ENCODE data around the gene NACC1. TPM values are rescaled to one million over a fixed set of nuclear protein-coding genes. Genes with fewer than 3 reads are reported as not detected.
"Not testable (repeated sequence)": the region's sequence is repeated elsewhere in the genome, so short reads cannot be mapped to it uniquely, and the experiment has no call there.

The NACC1 gene
- total RNA-seq, 1 donor: 53.9 TPM

- peak; percentile 51 for DNase-seq (ENCODE audit: insufficient read length, low spot score, missing footprints)
- Histone ChIP-seq H3K4me1 (ENCODE audit: insufficient read depth, low read length) (peaks cover 62% of the 10 kb centered on the region), H3K79me2 (ENCODE audit: insufficient read depth, low read length) (no peaks in the 10 kb centered on the region), H3K36me3 (ENCODE audit: insufficient read depth, low read length) (no peaks in the 10 kb centered on the region), H4K20me1 (ENCODE audit: insufficient read depth, low read length) (no peaks in the 10 kb centered on the region), H3K4me2 (ENCODE audit: insufficient read depth, low read length) (peak overlapping the region; percentile 26), H2AFZ (ENCODE audit: low read length) (peak overlapping the region; percentile 67), H3K27ac (ENCODE audit: low read depth, low read length) (peak overlapping the region; percentile 86), H3K9me3 (ENCODE audit: low read depth, low read length) (no peaks in the 10 kb centered on the region), H3K4me3 (ENCODE audit: insufficient read depth, low read length) (no peak overlapping the region), H3K27me3 (ENCODE audit: insufficient read depth, low read length) (no peaks in the 10 kb centered on the region)
- TF ChIP-seq CTCF (IDR thresholded peaks at IDR 0.05; ENCODE audit: extremely low read depth, low read depth, low read length): no peak
Observed at GRCh38 chr19:13165162-13165997, 47.3 kb downstream of the NACC1 start.

- not testable (repeated sequence) for H4K20me1 ChIP-seq (ENCODE audit: insufficient read depth, low read length); H3K36me3 ChIP-seq (ENCODE audit: insufficient read depth, low read length); H3K9me3 ChIP-seq (ENCODE audit: low read depth, low read length); H3K27ac ChIP-seq (ENCODE audit: low read depth, low read length); H3K27me3 ChIP-seq (ENCODE audit: insufficient read depth, low read length); DNase-seq (ENCODE audit: insufficient read length, low spot score, missing footprints); H2AFZ ChIP-seq (ENCODE audit: low read length); H3K4me3 ChIP-seq (ENCODE audit: insufficient read depth, low read length); H3K4me2 ChIP-seq (ENCODE audit: insufficient read depth, low read length); H3K79me2 ChIP-seq (ENCODE audit: insufficient read depth, low read length)
- H3K4me1 ChIP-seq (ENCODE audit: insufficient read depth, low read length): peaks cover 58% of the 10 kb centered on the region
Observed at GRCh38 chr19:13166151-13166550, 48.1 kb downstream of the NACC1 start.

- Histone ChIP-seq H3K79me2 (ENCODE audit: insufficient read depth, low read length) (no peaks in the 10 kb centered on the region), H3K4me2 (ENCODE audit: insufficient read depth, low read length) (no peak overlapping the region), H3K27ac (ENCODE audit: low read depth, low read length) (peak overlapping the region; percentile 58), H3K4me3 (ENCODE audit: insufficient read depth, low read length) (no peak overlapping the region), H3K4me1 (ENCODE audit: insufficient read depth, low read length) (peaks cover 50% of the 10 kb centered on the region), H2AFZ (ENCODE audit: low read length) (peak overlapping the region; percentile 29), H4K20me1 (ENCODE audit: insufficient read depth, low read length) (no peaks in the 10 kb centered on the region), H3K27me3 (ENCODE audit: insufficient read depth, low read length) (no peaks in the 10 kb centered on the region), H3K9me3 (ENCODE audit: low read depth, low read length) (no peaks in the 10 kb centered on the region), H3K36me3 (ENCODE audit: insufficient read depth, low read length) (no peaks in the 10 kb centered on the region)
- peak; percentile 97 for DNase-seq (ENCODE audit: insufficient read length, low spot score, missing footprints)
- TF ChIP-seq CTCF (IDR thresholded peaks at IDR 0.05; ENCODE audit: extremely low read depth, low read depth, low read length): no peak
Observed at GRCh38 chr19:13169769-13170168, 51.7 kb downstream of the NACC1 start.

GRCh38 chr19:13171146-13171545 lies 53.1 kb downstream of the NACC1 start:
- Histone ChIP-seq H3K4me1 (ENCODE audit: insufficient read depth, low read length) (peaks cover 43% of the 10 kb centered on the region), H3K4me3 (ENCODE audit: insufficient read depth, low read length) (no peak overlapping the region), H3K9me3 (ENCODE audit: low read depth, low read length) (no peaks in the 10 kb centered on the region), H3K36me3 (ENCODE audit: insufficient read depth, low read length) (no peaks in the 10 kb centered on the region), H3K27ac (ENCODE audit: low read depth, low read length) (no peak overlapping the region), H3K4me2 (ENCODE audit: insufficient read depth, low read length) (no peak overlapping the region), H3K79me2 (ENCODE audit: insufficient read depth, low read length) (no peaks in the 10 kb centered on the region), H3K27me3 (ENCODE audit: insufficient read depth, low read length) (no peaks in the 10 kb centered on the region), H4K20me1 (ENCODE audit: insufficient read depth, low read length) (no peaks in the 10 kb centered on the region), H2AFZ (ENCODE audit: low read length) (no peak overlapping the region)
- TF ChIP-seq CTCF (IDR thresholded peaks at IDR 0.05; ENCODE audit: extremely low read depth, low read depth, low read length): no peak
- DNase-seq (ENCODE audit: insufficient read length, low spot score, missing footprints): no peak

Measured in osteoblast (primary cell).